GM13976 (cell line): Measurements from ENCODE around the gene TAC3.

ENCODE experiments used
- DNase-seq: peaks from one replicate; pipeline ENCODE4 v3.0.0; 2012; ENCODE audit warnings: low spot score
- in situ Hi-C: fragments of 300-500 bp; cut with MboI; formaldehyde crosslinking; loops from one replicate; pipeline ENCODE4 v1.12.0; 2022; ENCODE audit warnings: low sequenced_read_pairs, mixed read lengths, inconsistent platforms; ENCODE audit not compliant: unreplicated experiment
- TF ChIP-seq, protein P1 (sequence below): IDR thresholded peaks from 2 replicates; pipeline ENCODE4 v1.5.1; 2012; ENCODE audit warnings: borderline replicate concordance, mild to moderate bottlenecking; ENCODE audit not compliant: insufficient read depth; ENCODE audit errors: extremely low read depth, missing control alignments, control extremely low read depth

The TAC3 gene

DNA sequence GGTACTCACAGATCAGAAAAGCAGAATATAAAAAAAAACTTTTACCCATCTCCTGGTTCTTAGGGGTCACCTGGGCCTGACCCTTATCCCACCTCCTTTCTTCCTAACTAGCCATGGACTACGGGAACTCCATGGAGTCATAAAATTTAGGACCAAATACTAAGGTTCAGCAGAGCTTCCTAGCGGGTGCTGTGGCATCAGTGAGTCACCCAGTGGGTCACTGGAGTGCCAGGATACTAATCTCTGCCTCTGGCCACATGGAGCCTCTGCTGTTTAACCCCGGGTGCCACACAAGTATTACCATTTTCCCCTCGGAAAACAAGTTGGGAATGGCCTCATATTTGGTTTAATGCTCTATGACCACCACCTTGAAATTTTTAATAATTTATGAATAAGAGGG is 16.9 kb downstream of the TAC3 start:
- DNase-seq = no peak
- in situ Hi-C loops = loop anchor here (25.0 kb wide), 1 partner anchor 162 kb away; no protein-coding TSS in a partner anchor
- TF ChIP-seq, protein P1, sequence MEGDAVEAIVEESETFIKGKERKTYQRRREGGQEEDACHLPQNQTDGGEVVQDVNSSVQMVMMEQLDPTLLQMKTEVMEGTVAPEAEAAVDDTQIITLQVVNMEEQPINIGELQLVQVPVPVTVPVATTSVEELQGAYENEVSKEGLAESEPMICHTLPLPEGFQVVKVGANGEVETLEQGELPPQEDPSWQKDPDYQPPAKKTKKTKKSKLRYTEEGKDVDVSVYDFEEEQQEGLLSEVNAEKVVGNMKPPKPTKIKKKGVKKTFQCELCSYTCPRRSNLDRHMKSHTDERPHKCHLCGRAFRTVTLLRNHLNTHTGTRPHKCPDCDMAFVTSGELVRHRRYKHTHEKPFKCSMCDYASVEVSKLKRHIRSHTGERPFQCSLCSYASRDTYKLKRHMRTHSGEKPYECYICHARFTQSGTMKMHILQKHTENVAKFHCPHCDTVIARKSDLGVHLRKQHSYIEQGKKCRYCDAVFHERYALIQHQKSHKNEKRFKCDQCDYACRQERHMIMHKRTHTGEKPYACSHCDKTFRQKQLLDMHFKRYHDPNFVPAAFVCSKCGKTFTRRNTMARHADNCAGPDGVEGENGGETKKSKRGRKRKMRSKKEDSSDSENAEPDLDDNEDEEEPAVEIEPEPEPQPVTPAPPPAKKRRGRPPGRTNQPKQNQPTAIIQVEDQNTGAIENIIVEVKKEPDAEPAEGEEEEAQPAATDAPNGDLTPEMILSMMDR = no peak

DNA sequence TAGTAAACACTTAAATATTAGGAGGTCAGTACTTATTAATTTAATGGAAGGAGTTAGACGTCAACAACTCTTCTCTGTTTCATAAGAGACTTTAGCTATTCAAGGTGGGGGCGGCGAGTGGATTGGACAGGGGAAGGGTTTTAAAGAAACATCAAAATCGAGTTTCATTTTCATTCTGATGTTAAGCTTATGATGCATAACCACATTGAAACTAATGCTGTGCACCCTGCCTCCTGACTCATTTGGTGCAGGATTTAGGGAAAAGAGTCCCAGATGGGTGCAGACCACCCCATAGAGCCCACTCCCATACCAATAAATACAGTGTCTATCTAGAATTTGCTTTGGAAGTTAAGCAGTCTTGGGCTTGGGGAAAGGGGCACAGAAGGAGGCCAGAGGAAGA is 17.3 kb downstream of the TAC3 start:
- DNase-seq = peak; percentile 82
- in situ Hi-C loops = loop anchor here (25.0 kb wide), 1 partner anchor 162 kb away; no protein-coding TSS in a partner anchor
- TF ChIP-seq, protein P1 = no peak

GRCh38 chr12:56998316-56998715 is 18.0 kb downstream of the TAC3 start:
- in situ Hi-C loops = loop anchor here (25.0 kb wide), 1 partner anchor 161 kb away; no protein-coding TSS in a partner anchor
- no peak for DNase-seq
- TF ChIP-seq, protein P1 = no peak

- no peak for DNase-seq
- TF ChIP-seq, protein P1 = no peak
- in situ Hi-C loops = loop anchor here (25.0 kb wide), 1 partner anchor 160 kb away; no protein-coding TSS in a partner anchor
Measured at GRCh38 chr12:56996793-56997545, 19.4 kb downstream of the TAC3 start.

- DNase-seq = no peak
- TF ChIP-seq, protein P1 = no peak
- in situ Hi-C loops = loop anchor here (25.0 kb wide), 1 partner anchor 159 kb away; no protein-coding TSS in a partner anchor
Measured at GRCh38 chr12:56995930-56996496, 20.3 kb downstream of the TAC3 start.

GRCh38 chr12:56995201-56995929 is 21.0 kb downstream of the TAC3 start:
- DNase-seq = no peak
- in situ Hi-C loops = loop anchor here (25.0 kb wide), 1 partner anchor 158 kb away; no protein-coding TSS in a partner anchor
- TF ChIP-seq, protein P1 = no peak
